ENCODE results near the gene CLEC10A.
"Not testable (repeated sequence)": the region's sequence is repeated elsewhere in the genome, so short reads cannot be mapped to it uniquely, and the experiment has no call there.

The CLEC10A gene

DNA sequence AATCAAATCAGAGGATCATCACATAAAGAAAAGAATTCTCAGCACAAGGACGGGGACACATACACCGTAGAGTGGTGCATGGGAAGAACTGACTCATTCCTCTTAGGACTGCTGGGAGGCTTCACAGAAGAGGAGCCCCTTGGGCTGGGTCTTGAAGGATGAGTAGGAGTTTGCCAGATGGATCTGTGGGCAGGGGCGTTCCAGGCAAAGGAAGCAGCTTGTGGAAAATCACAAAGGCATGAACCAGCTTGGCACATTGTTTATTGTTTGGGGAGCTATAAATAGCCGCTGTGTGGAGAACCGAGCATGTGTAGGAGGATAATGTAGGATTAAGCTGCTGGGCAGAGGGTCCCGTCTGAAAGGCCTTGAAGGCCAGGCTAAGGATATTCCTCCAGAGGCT is 31.1 kb downstream of the CLEC10A start:
- no peaks in the 10 kb centered on the region for H3K79me2 ChIP-seq (ENCODE audit: insufficient read depth, low read depth)
- no peaks in the 10 kb centered on the region for H3K4me1 ChIP-seq (ENCODE audit: low read depth, poor library complexity, severe bottlenecking)
- no peak for TF ChIP-seq CTCF (conservative IDR thresholded peaks at IDR 0.05; ENCODE audit: low read depth, low read length)
- no peak overlapping the region for H3K4me3 ChIP-seq (IDR thresholded peaks at IDR 0.05; ENCODE audit: insufficient read depth, low read depth, low read length)
- H3K27me3 ChIP-seq (ENCODE audit: insufficient read depth, low read depth), result no peaks in the 10 kb centered on the region
- no peaks in the 10 kb centered on the region for H4K20me1 ChIP-seq (ENCODE audit: insufficient read depth)
- no peak overlapping the region for H3K27ac ChIP-seq
- no peak overlapping the region for H2AFZ ChIP-seq (ENCODE audit: low read depth)
- no peak overlapping the region for H3K4me2 ChIP-seq
- H3K9ac ChIP-seq, result no peak overlapping the region
- no peaks in the 10 kb centered on the region for H3K36me3 ChIP-seq (ENCODE audit: insufficient read depth)

GRCh38 chr17:7047566-7047965 is 32.5 kb downstream of the CLEC10A start:
- no peak overlapping the region for H3K4me3 ChIP-seq (IDR thresholded peaks at IDR 0.05; ENCODE audit: insufficient read depth, low read depth, low read length)
- no peak for TF ChIP-seq CTCF (conservative IDR thresholded peaks at IDR 0.05; ENCODE audit: low read depth, low read length)
- H3K36me3 ChIP-seq (ENCODE audit: insufficient read depth), result no peaks in the 10 kb centered on the region
- no peak overlapping the region for H2AFZ ChIP-seq (ENCODE audit: low read depth)
- no peak overlapping the region for H3K9ac ChIP-seq
- H4K20me1 ChIP-seq (ENCODE audit: insufficient read depth), result no peaks in the 10 kb centered on the region
- H3K27ac ChIP-seq, result no peak overlapping the region
- H3K4me1 ChIP-seq (ENCODE audit: low read depth, poor library complexity, severe bottlenecking), result no peaks in the 10 kb centered on the region
- H3K4me2 ChIP-seq, result no peak overlapping the region
- no peaks in the 10 kb centered on the region for H3K79me2 ChIP-seq (ENCODE audit: insufficient read depth, low read depth)
- H3K27me3 ChIP-seq (ENCODE audit: insufficient read depth, low read depth), result no peaks in the 10 kb centered on the region

GRCh38 chr17:7046725-7047397 is 33.2 kb downstream of the CLEC10A start:
- Histone ChIP-seq H2AFZ (ENCODE audit: low read depth) (peak overlapping the region; percentile 49; the same call in 1 of the 2 replicates), H3K4me2 (peak overlapping the region; percentile 48)
- not testable (repeated sequence) for H3K27ac ChIP-seq; H3K4me1 ChIP-seq (ENCODE audit: low read depth, poor library complexity, severe bottlenecking); H3K27me3 ChIP-seq (ENCODE audit: insufficient read depth, low read depth); H3K79me2 ChIP-seq (ENCODE audit: insufficient read depth, low read depth); H4K20me1 ChIP-seq (ENCODE audit: insufficient read depth); H3K9ac ChIP-seq; H3K4me3 ChIP-seq (IDR thresholded peaks at IDR 0.05; ENCODE audit: insufficient read depth, low read depth, low read length); H3K36me3 ChIP-seq (ENCODE audit: insufficient read depth)

DNA sequence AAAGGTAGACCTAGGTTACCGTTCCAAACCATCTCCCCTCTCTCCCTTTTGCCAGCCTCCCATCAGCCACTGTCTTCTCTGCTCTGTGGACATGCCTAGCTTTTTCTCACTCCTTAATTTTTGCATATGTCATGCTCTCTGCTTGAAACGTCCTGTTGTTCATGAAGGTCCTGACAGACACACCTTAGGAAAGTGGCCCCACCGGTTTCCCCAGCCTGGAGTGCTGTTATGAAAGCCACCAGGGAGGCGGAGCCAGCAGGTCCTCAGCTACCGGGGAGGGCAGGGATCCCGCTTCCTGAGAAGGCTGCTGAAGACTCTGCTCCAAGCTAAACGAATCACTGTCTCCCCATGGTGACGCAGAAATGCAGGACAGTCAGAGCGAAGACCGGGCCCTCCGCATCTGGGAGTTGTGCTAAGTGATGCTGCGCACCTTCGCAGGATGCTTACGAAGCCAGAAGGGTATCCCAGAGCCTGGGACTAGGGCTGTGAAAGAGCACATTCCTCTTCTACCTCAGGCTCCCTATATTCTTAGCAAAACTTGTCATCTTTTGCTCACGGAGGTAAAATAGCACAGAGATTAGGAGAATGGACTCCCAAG is 33.8 kb downstream of the CLEC10A start:
- Histone ChIP-seq H3K4me1 (ENCODE audit: low read depth, poor library complexity, severe bottlenecking) (no peaks in the 10 kb centered on the region), H3K79me2 (ENCODE audit: insufficient read depth, low read depth) (no peaks in the 10 kb centered on the region), H3K4me3 (IDR thresholded peaks at IDR 0.05; ENCODE audit: insufficient read depth, low read depth, low read length) (no peak overlapping the region), H3K27ac (no peak overlapping the region), H3K36me3 (ENCODE audit: insufficient read depth) (no peaks in the 10 kb centered on the region), H2AFZ (ENCODE audit: low read depth) (peak overlapping the region; percentile 44; the same call in 1 of the 2 replicates), H3K9ac (no peak overlapping the region), H3K4me2 (peak overlapping the region; percentile 48), H4K20me1 (ENCODE audit: insufficient read depth) (no peaks in the 10 kb centered on the region), H3K27me3 (ENCODE audit: insufficient read depth, low read depth) (no peaks in the 10 kb centered on the region)
- no peak for TF ChIP-seq CTCF (conservative IDR thresholded peaks at IDR 0.05; ENCODE audit: low read depth, low read length)

DNA sequence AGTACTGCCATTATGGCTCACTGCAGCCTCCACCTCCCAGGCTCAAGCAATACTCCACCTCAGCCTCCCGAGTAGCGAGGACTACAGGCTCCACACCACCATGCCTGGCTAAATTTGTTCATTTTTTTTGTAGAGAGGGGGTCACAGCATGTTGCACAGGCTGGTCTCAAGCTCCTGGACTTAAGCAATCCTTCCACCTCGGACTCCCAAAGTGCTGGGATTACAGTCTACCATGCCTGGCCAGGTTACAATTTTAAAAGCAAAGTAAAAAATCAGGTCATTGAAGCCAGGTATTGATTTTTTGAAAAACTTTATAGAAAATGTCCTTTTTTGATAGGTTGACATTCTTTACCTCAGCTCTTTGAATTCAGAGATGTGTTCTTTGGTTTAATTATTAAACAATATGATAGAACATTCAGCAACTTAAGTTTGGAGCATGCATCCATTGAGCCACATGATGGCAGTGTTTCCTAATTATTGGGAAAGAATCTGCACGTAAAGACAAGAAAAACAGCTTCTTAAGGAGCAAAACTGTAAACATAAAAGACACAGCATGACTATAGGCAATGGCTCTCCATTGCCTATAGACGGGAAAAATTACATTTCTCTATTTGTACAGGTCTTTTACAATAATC is 34.4 kb downstream of the CLEC10A start:
- Histone ChIP-seq H3K36me3 (ENCODE audit: insufficient read depth) (no peaks in the 10 kb centered on the region), H3K4me2 (peak overlapping the region; percentile 48), H2AFZ (ENCODE audit: low read depth) (no peak overlapping the region), H3K27me3 (ENCODE audit: insufficient read depth, low read depth) (no peaks in the 10 kb centered on the region), H3K79me2 (ENCODE audit: insufficient read depth, low read depth) (no peaks in the 10 kb centered on the region), H3K9ac (no peak overlapping the region), H3K4me1 (ENCODE audit: low read depth, poor library complexity, severe bottlenecking) (no peaks in the 10 kb centered on the region), H3K27ac (no peak overlapping the region), H3K4me3 (IDR thresholded peaks at IDR 0.05; ENCODE audit: insufficient read depth, low read depth, low read length) (no peak overlapping the region), H4K20me1 (ENCODE audit: insufficient read depth) (no peaks in the 10 kb centered on the region)
- peak; percentile 59 for TF ChIP-seq CTCF (conservative IDR thresholded peaks at IDR 0.05; ENCODE audit: low read depth, low read length)

Measured in KMS-11 (cell line).